K562 (cell line): Measurements from ENCODE around the gene LCNL1. TPM values are rescaled to one million over a fixed set of nuclear protein-coding genes. Genes with fewer than 3 reads are reported as not detected.

Experiments
- AFF1 ChIP-seq, 2 experiments: fragments of 450-650 bp; IDR thresholded peaks; 2 replicates each; pipeline ENCODE4 v1.6.1; 2018; ENCODE audit warnings: mild to moderate bottlenecking in 2 of 2, low read depth in 1 of 2; ENCODE audit not compliant: partially characterized antibody in 2 of 2
- CBX8 ChIP-seq: fragments of 200-600 bp; sonication (generic); IDR thresholded peaks from 2 replicates; pipeline ENCODE4 v1.6.1; 2012; ENCODE audit warnings: borderline replicate concordance, mixed run types, low read depth, mild to moderate bottlenecking, moderate library complexity, mixed read lengths, low read length, control low read depth, inconsistent platforms; ENCODE audit not compliant: poor library complexity, severe bottlenecking; ENCODE audit errors: extremely low read depth
- ETV5 ChIP-seq: sonication (generic); formaldehyde crosslinking; IDR thresholded peaks from 2 replicates; pipeline ENCODE4 v1.4.0; 2020; ENCODE audit warnings: low read depth, mild to moderate bottlenecking, missing genetic modification reagents
- GTF2B ChIP-seq: IDR thresholded peaks from 2 replicates; pipeline ENCODE4 v1.6.1; 2011; ENCODE audit not compliant: insufficient read length; ENCODE audit errors: extremely low read depth
- JUND ChIP-seq, 2 experiments: IDR thresholded peaks; 2 replicates in 1 of 2; 3 replicates in 1 of 2; pipeline ENCODE4 v1.6.1; 2011; ENCODE audit warnings: borderline replicate concordance in 2 of 2, low read depth in 2 of 2, low read length in 2 of 2, improper control_type of control experiment in 1 of 2, missing biosample characterization in 1 of 2, missing genetic modification characterization in 1 of 2, missing genetic modification reagents in 1 of 2
- RB1 ChIP-seq: fragments of 450-650 bp; IDR thresholded peaks from 2 replicates; pipeline ENCODE4 v1.6.1; 2017; ENCODE audit warnings: low read depth, mild to moderate bottlenecking
- STAT6 ChIP-seq: sonication (generic); formaldehyde crosslinking; IDR thresholded peaks from 2 replicates; pipeline ENCODE4 v1.8.1; 2023; ENCODE audit warnings: mild to moderate bottlenecking, missing genetic modification reagents
- TEAD2 ChIP-seq: fragments of 450-650 bp; IDR thresholded peaks from 2 replicates; pipeline ENCODE4 v1.6.1; 2016; ENCODE audit warnings: missing genetic modification characterization, control low read depth, missing compliant biosample characterization
- UBTF ChIP-seq, 2 experiments: IDR thresholded peaks; 2 replicates each; pipeline ENCODE4 v1.6.1; 2012; ENCODE audit warnings: improper control_type of control experiment in 2 of 2, low read depth in 2 of 2, low read length in 2 of 2, borderline replicate concordance in 1 of 2
- VEZF1 ChIP-seq: fragments of 200-800 bp; sonication (Bioruptor generic); IDR thresholded peaks from 2 replicates; pipeline ENCODE4 v1.6.1; 2017; ENCODE audit warnings: missing genetic modification characterization, missing compliant biosample characterization
- ZFP1 ChIP-seq: fragments of 450-650 bp; formaldehyde crosslinking; IDR thresholded peaks from 2 replicates; pipeline ENCODE4 v1.4.0; 2020; ENCODE audit warnings: mild to moderate bottlenecking, mixed read lengths
- ZNF124 ChIP-seq: sonication (generic); formaldehyde crosslinking; IDR thresholded peaks from 2 replicates; pipeline ENCODE4 v1.8.1; 2022; ENCODE audit warnings: missing genetic modification reagents
- polyA plus RNA-seq, 8 experiments: library from polyadenylated mRNA; depleted of rRNA in 4 of 8; stranded (reverse) in 5 of 8; unstranded in 3 of 8; fragments of >200 nt; fragmentation: Nextera tagmentation in 2 of 8; fragmentation: Illumina TruSeq in 1 of 8; extraction: Ambion mirVana in 2 of 8; extraction: Trizol in 1 of 8; gene quantifications; 2 replicates each; pipeline versions ENCODE4 v1.2.1 to v1.2.3, GENCODE V29; 2011 to 2014; ENCODE audit warnings: inconsistent platforms in 1 of 8, missing spikeins in 1 of 8
- total RNA-seq, 7 experiments: library from RNA; depleted of rRNA in 6 of 7; stranded (reverse); fragments of >200 nt in 6 of 7; fragmentation: Illumina TruSeq in 2 of 7; extraction: Trizol in 2 of 7; gene quantifications; 2 replicates each; pipeline versions ENCODE4 v1.2.1 to v1.2.3, GENCODE V29; 2011 to 2021; ENCODE audit warnings: low replicate concordance in 1 of 7

LCNL1 gene
- total and polyA plus RNA-seq, 9 of the 15 experiments (the other 6 are each of a cell fraction or from before 2014, with no cell fraction given) = 0.04 to 0.16 (median 0.04) TPM; not detected in 4

GRCh38 chr9:137034709-137035506, 52.1 kb downstream of the LCNL1 start (continued):
- TF ChIP-seq VEZF1 = peak; percentile 57
- TF ChIP-seq AFF1 (IDR thresholded peaks at IDR 0.05; ENCODE audit: low read depth in 1 of 2, partially characterized antibody in 2 of 2) = no peak
- no peak for TF ChIP-seq ZFP1 (CRISPR knock-in tag)
- no peak for TF ChIP-seq CBX8
- peak; percentile 35; the same call in 1 of the 2 replicates for TF ChIP-seq JUND (IDR thresholded peaks at IDR 0.05; ENCODE audit: borderline replicate concordance, low read depth, low read length)
- no peak for TF ChIP-seq JUND (tag; IDR thresholded peaks at IDR 0.05; ENCODE audit: borderline replicate concordance, low read depth, low read length)
- no peak for TF ChIP-seq STAT6 (CRISPR knock-in tag)
- TF ChIP-seq UBTF (IDR thresholded peaks at IDR 0.05; ENCODE audit: borderline replicate concordance in 1 of 2, low read depth in 2 of 2, low read length in 2 of 2) = no peak
- TF ChIP-seq TEAD2 (tag) = no peak
- no peak for TF ChIP-seq GTF2B
- peak; percentile 60; the same call in 1 of the 2 replicates for TF ChIP-seq RB1
- no peak for TF ChIP-seq ETV5 (CRISPR knock-in tag)
- no peak for TF ChIP-seq ZNF124 (CRISPR knock-in tag)
